HEK293 (cell line): Measurements from ENCODE around the gene DEFB125.

Experiments used
- ATF2 ChIP-seq: fragments of 450-650 bp; formaldehyde crosslinking; IDR thresholded peaks from 2 replicates; pipeline ENCODE4 v1.5.1; 2016; ENCODE audit warnings: missing biosample characterization, missing genetic modification characterization, low read depth
- BCL11B ChIP-seq: fragments of 450-650 bp; formaldehyde crosslinking; IDR thresholded peaks from 2 replicates; pipeline ENCODE4 v1.5.1; 2016; ENCODE audit warnings: low read depth, missing biosample characterization, missing genetic modification characterization
- CTCF ChIP-seq: fragments of 450-650 bp; formaldehyde crosslinking; IDR thresholded peaks from 2 replicates; pipeline ENCODE4 v1.5.1; 2016; ENCODE audit warnings: missing biosample characterization, missing genetic modification characterization
- EGR2 ChIP-seq: fragments of 450-650 bp; formaldehyde crosslinking; IDR thresholded peaks from 2 replicates; pipeline ENCODE4 v1.5.1; 2016; ENCODE audit warnings: low read depth, missing biosample characterization, missing genetic modification characterization
- REST ChIP-seq: fragments of 450-650 bp; formaldehyde crosslinking; IDR thresholded peaks from 2 replicates; pipeline ENCODE4 v1.5.1; 2016; ENCODE audit warnings: missing biosample characterization, missing genetic modification characterization
- SALL2 ChIP-seq: fragments of 450-650 bp; formaldehyde crosslinking; IDR thresholded peaks from 2 replicates; pipeline ENCODE4 v1.5.0; 2017; ENCODE audit warnings: missing biosample characterization, mild to moderate bottlenecking, missing genetic modification characterization, borderline replicate concordance
- YY1 ChIP-seq: fragments of 450-650 bp; formaldehyde crosslinking; IDR thresholded peaks from 2 replicates; pipeline ENCODE4 v1.5.1; 2018; ENCODE audit warnings: missing biosample characterization, missing genetic modification characterization
- ZBTB10 ChIP-seq: fragments of 450-650 bp; formaldehyde crosslinking; IDR thresholded peaks from 2 replicates; pipeline ENCODE4 v1.5.1; 2016; ENCODE audit warnings: missing biosample characterization, missing genetic modification characterization
- ZBTB17 ChIP-seq: fragments of 450-650 bp; formaldehyde crosslinking; IDR thresholded peaks from 2 replicates; pipeline ENCODE4 v1.5.1; 2016; ENCODE audit warnings: missing biosample characterization, missing genetic modification characterization
- ZNF18 ChIP-seq: fragments of 450-650 bp; formaldehyde crosslinking; IDR thresholded peaks from 2 replicates; pipeline ENCODE4 v1.5.1; 2016; ENCODE audit warnings: missing biosample characterization, missing genetic modification characterization
- ZNF48 ChIP-seq: fragments of 450-650 bp; formaldehyde crosslinking; IDR thresholded peaks from 2 replicates; pipeline ENCODE4 v1.5.1; 2016; ENCODE audit warnings: missing biosample characterization, missing genetic modification characterization
- ZNF639 ChIP-seq: fragments of 450-650 bp; formaldehyde crosslinking; IDR thresholded peaks from 2 replicates; pipeline ENCODE4 v1.5.1; 2016; ENCODE audit warnings: missing biosample characterization, missing genetic modification characterization
- ZNF792 ChIP-seq: fragments of 450-650 bp; formaldehyde crosslinking; IDR thresholded peaks from 2 replicates; pipeline ENCODE4 v1.5.1; 2016; ENCODE audit warnings: missing biosample characterization, missing genetic modification characterization

GRCh38 chr20:95215-95614, 7.7 kb downstream of the DEFB125 start:
- no peak for TF ChIP-seq ZBTB17
- no peak for TF ChIP-seq REST (tag by site-specific recombination)
- TF ChIP-seq BCL11B (tag by site-specific recombination): no peak
- TF ChIP-seq CTCF: no peak
- TF ChIP-seq EGR2 (tag by site-specific recombination): no peak
- no peak for TF ChIP-seq SALL2 (tag by site-specific recombination)
- no peak for TF ChIP-seq YY1
- no peak for TF ChIP-seq ZBTB10 (tag by site-specific recombination)
- no peak for TF ChIP-seq ZNF639
- no peak for TF ChIP-seq ATF2 (tag by site-specific recombination)
- no peak for TF ChIP-seq ZNF18 (tag by site-specific recombination)
- TF ChIP-seq ZNF792 (tag by site-specific recombination): no peak
- no peak for TF ChIP-seq ZNF48 (tag by site-specific recombination)
